HEK293 (cell line): ENCODE data around the gene MRPL19.

Source experiments
- CTCF ChIA-PET: fragments of 350-600 bp; formaldehyde crosslinking; extraction: SDS; loops from one replicate; lab custom pipeline; 2021; ENCODE audit warnings: antibody characterized with exemption; lab: Yijun Ruan, JAX
- POLR2A ChIA-PET: fragments of 300-600 bp; formaldehyde crosslinking; extraction: SDS; loops from one replicate; lab custom pipeline; 2020; ENCODE audit warnings: antibody characterized with exemption, inconsistent platforms; lab: Yijun Ruan, JAX
- H3K27ac ChIP-seq: fragments of 200-500 bp; sonication (Bioruptor generic); 2 replicates; pipeline ENCODE4 v1.5.1; 2014; ENCODE audit warnings: low read depth, low read length, control low read depth, inconsistent platforms; ENCODE audit errors: extremely low read depth
- H3K36me3 ChIP-seq, 2 experiments: fragments of 200-500 bp in 1 of 2; sonication (Bioruptor generic) in 1 of 2; 1 replicate in 1 of 2; 2 replicates in 1 of 2; pipeline ENCODE4 v1.5.1; 2014 to 2017; ENCODE audit warnings: inconsistent platforms in 2 of 2, low read length in 2 of 2; ENCODE audit not compliant: control insufficient read depth in 2 of 2, insufficient read depth in 1 of 2
- H3K4me1 ChIP-seq: fragments of 200-500 bp; sonication (Bioruptor generic); 2 replicates; pipeline ENCODE4 v1.5.1; 2014; ENCODE audit warnings: mild to moderate bottlenecking, low read length, inconsistent platforms; ENCODE audit not compliant: control insufficient read depth, insufficient read depth
- H3K4me3 ChIP-seq: 2 replicates; pipeline ENCODE4 v1.5.1; 2011; ENCODE audit warnings: low read depth, mild to moderate bottlenecking, control low read depth, low read length, moderate library complexity
- H3K9me3 ChIP-seq: fragments of 200-500 bp; sonication (Bioruptor generic); 2 replicates; pipeline ENCODE4 v1.5.1; 2014; ENCODE audit warnings: low read depth, low read length, inconsistent platforms; ENCODE audit not compliant: control insufficient read depth, insufficient read depth
- AEBP2 ChIP-seq: fragments of 450-650 bp; formaldehyde crosslinking; IDR thresholded peaks from 2 replicates; pipeline ENCODE4 v1.5.1; 2016; ENCODE audit warnings: missing biosample characterization, missing genetic modification characterization, borderline replicate concordance
- PRDM10 ChIP-seq: fragments of 450-650 bp; formaldehyde crosslinking; IDR thresholded peaks from 2 replicates; pipeline ENCODE4 v1.5.1; 2016; ENCODE audit warnings: missing biosample characterization, missing genetic modification characterization
- PRDM6 ChIP-seq: fragments of 450-650 bp; formaldehyde crosslinking; IDR thresholded peaks from 2 replicates; pipeline ENCODE4 v1.5.1; 2017; ENCODE audit warnings: missing biosample characterization, missing genetic modification characterization
- WT1 ChIP-seq: fragments of 450-650 bp; formaldehyde crosslinking; IDR thresholded peaks from 2 replicates; pipeline ENCODE4 v1.5.1; 2016; ENCODE audit warnings: missing biosample characterization, missing genetic modification characterization
- ZNF10 ChIP-seq: fragments of 450-650 bp; formaldehyde crosslinking; IDR thresholded peaks from 2 replicates; pipeline ENCODE4 v1.5.1; 2017; ENCODE audit warnings: missing biosample characterization, missing genetic modification characterization
- ZNF112 ChIP-seq: fragments of 450-650 bp; formaldehyde crosslinking; IDR thresholded peaks from 2 replicates; pipeline ENCODE4 v1.5.0; 2017; ENCODE audit warnings: missing biosample characterization, missing genetic modification characterization
- ZNF114 ChIP-seq: fragments of 450-650 bp; formaldehyde crosslinking; IDR thresholded peaks from 2 replicates; pipeline ENCODE4 v1.5.0; 2017; ENCODE audit warnings: missing biosample characterization, missing genetic modification characterization
- ZNF133 ChIP-seq: fragments of 450-650 bp; formaldehyde crosslinking; IDR thresholded peaks from 2 replicates; pipeline ENCODE4 v1.5.1; 2016; ENCODE audit warnings: missing biosample characterization, missing genetic modification characterization
- ZNF140 ChIP-seq: fragments of 450-650 bp; formaldehyde crosslinking; IDR thresholded peaks from 2 replicates; pipeline ENCODE4 v1.5.1; 2016; ENCODE audit warnings: missing biosample characterization, missing genetic modification characterization
- ZNF157 ChIP-seq: fragments of 450-650 bp; formaldehyde crosslinking; IDR thresholded peaks from 2 replicates; pipeline ENCODE4 v1.5.1; 2016; ENCODE audit warnings: missing biosample characterization, missing genetic modification characterization
- ZNF174 ChIP-seq: fragments of 450-650 bp; formaldehyde crosslinking; IDR thresholded peaks from 2 replicates; pipeline ENCODE4 v1.5.0; 2017; ENCODE audit warnings: missing biosample characterization, mild to moderate bottlenecking, missing genetic modification characterization
- ZNF239 ChIP-seq: fragments of 450-650 bp; formaldehyde crosslinking; IDR thresholded peaks from 2 replicates; pipeline ENCODE4 v1.5.1; 2016; ENCODE audit warnings: missing biosample characterization, missing genetic modification characterization
- ZNF26 ChIP-seq: fragments of 450-650 bp; formaldehyde crosslinking; IDR thresholded peaks from 2 replicates; pipeline ENCODE4 v1.5.1; 2016; ENCODE audit warnings: missing biosample characterization, missing genetic modification characterization
- ZNF404 ChIP-seq: fragments of 450-650 bp; formaldehyde crosslinking; IDR thresholded peaks from 2 replicates; pipeline ENCODE4 v1.5.1; 2017; ENCODE audit warnings: missing biosample characterization, missing genetic modification characterization
- ZNF529 ChIP-seq: fragments of 450-650 bp; formaldehyde crosslinking; IDR thresholded peaks from 2 replicates; pipeline ENCODE4 v1.5.1; 2017; ENCODE audit warnings: missing genetic modification characterization, missing biosample characterization; ENCODE audit not compliant: insufficient replicate concordance
- ZNF530 ChIP-seq: fragments of 450-650 bp; formaldehyde crosslinking; IDR thresholded peaks from 2 replicates; pipeline ENCODE4 v1.5.1; 2016; ENCODE audit warnings: low read depth, missing biosample characterization, missing genetic modification characterization
- ZNF549 ChIP-seq: fragments of 450-650 bp; IDR thresholded peaks from 2 replicates; pipeline ENCODE4 v1.5.1; 2018; ENCODE audit warnings: missing biosample characterization, missing genetic modification characterization, mild to moderate bottlenecking, inconsistent platforms, moderate library complexity
- ZNF561 ChIP-seq: fragments of 450-650 bp; IDR thresholded peaks from 2 replicates; pipeline ENCODE4 v1.5.1; 2018; ENCODE audit warnings: missing biosample characterization, missing genetic modification characterization, borderline replicate concordance
- ZNF596 ChIP-seq: fragments of 450-650 bp; IDR thresholded peaks from 2 replicates; pipeline ENCODE4 v1.5.0; 2018; ENCODE audit warnings: missing biosample characterization, mild to moderate bottlenecking, missing genetic modification characterization, moderate library complexity
- ZNF623 ChIP-seq: fragments of 450-650 bp; formaldehyde crosslinking; IDR thresholded peaks from 2 replicates; pipeline ENCODE4 v1.5.1; 2016; ENCODE audit warnings: missing biosample characterization, missing genetic modification characterization
- ZNF629 ChIP-seq: fragments of 450-650 bp; formaldehyde crosslinking; IDR thresholded peaks from 2 replicates; pipeline ENCODE4 v1.5.1; 2017; ENCODE audit warnings: missing biosample characterization, missing genetic modification characterization
- ZNF654 ChIP-seq: fragments of 450-650 bp; formaldehyde crosslinking; IDR thresholded peaks from 2 replicates; pipeline ENCODE4 v1.5.1; 2016; ENCODE audit warnings: low read depth, missing biosample characterization, missing genetic modification characterization
- ZNF658 ChIP-seq: fragments of 450-650 bp; formaldehyde crosslinking; IDR thresholded peaks from 2 replicates; pipeline ENCODE4; 2016; ENCODE audit warnings: missing biosample characterization, missing genetic modification characterization
- ZNF664 ChIP-seq: fragments of 450-650 bp; formaldehyde crosslinking; IDR thresholded peaks from 2 replicates; pipeline ENCODE4 v1.5.1; 2016; ENCODE audit warnings: missing biosample characterization, missing genetic modification characterization
- ZNF747 ChIP-seq: fragments of 450-650 bp; formaldehyde crosslinking; IDR thresholded peaks from 2 replicates; pipeline ENCODE4 v1.5.1; 2016; ENCODE audit warnings: missing biosample characterization, missing genetic modification characterization

Gene MRPL19

GRCh38 chr2:75676464-75676863 lies 29.9 kb downstream of the MRPL19 start:
- TF ChIP-seq ZNF549 (tag by site-specific recombination) (no peak), ZNF112 (tag by site-specific recombination) (no peak), ZNF629 (tag by site-specific recombination) (no peak), ZNF529 (no peak), AEBP2 (tag by site-specific recombination) (no peak), ZNF623 (tag by site-specific recombination) (no peak)

GRCh38 chr2:75679556-75679955 lies 33.0 kb downstream of the MRPL19 start:
- Histone ChIP-seq H3K4me3 (no peak overlapping the region), H3K36me3 (peaks cover 12 to 39% of the 10 kb centered on the region in 2 experiments), H3K9me3 (no peaks in the 10 kb centered on the region), H3K4me1 (no peaks in the 10 kb centered on the region), H3K27ac (no peak overlapping the region)
- TF ChIP-seq ZNF157 (tag by site-specific recombination): no peak
- TF ChIP-seq ZNF658 (tag by site-specific recombination): no peak
- TF ChIP-seq ZNF404 (tag by site-specific recombination): no peak
- no peak for TF ChIP-seq PRDM10
- TF ChIP-seq ZNF133 (tag by site-specific recombination): no peak
- no peak for TF ChIP-seq ZNF747 (tag by site-specific recombination)
- POLR2A ChIA-PET: no interaction called here
- CTCF ChIA-PET: interaction anchor here (0.6 to 3.3 kb wide), 4 partner anchors 9 to 39 kb away, joined by 3 to 45 read pairs (median 12); no protein-coding TSS in a partner anchor

More at GRCh38 chr2:75676464-75676863, 29.9 kb downstream of the MRPL19 start:
- Histone ChIP-seq H3K4me3 (no peak overlapping the region), H3K27ac (no peak overlapping the region), H3K36me3 (peaks cover 26 to 56% of the 10 kb centered on the region in 2 experiments), H3K9me3 (no peaks in the 10 kb centered on the region), H3K4me1 (no peaks in the 10 kb centered on the region)
- CTCF ChIA-PET: interaction anchor here (0.7 to 3.3 kb wide), 21 partner anchors 8 to 723 kb away, joined by 3 to 45 read pairs (median 5); partner anchors contain the start of gene MRPL19
- POLR2A ChIA-PET: interaction anchor here (0.7 kb wide), 1 partner anchor 34 kb away, joined by 3 read pairs; the partner anchor contains the start of gene GCFC2

GRCh38 chr2:75680402-75680801 lies 33.8 kb downstream of the MRPL19 start:
- ChIA-PET POLR2A (no interaction called here), CTCF (interaction anchor here (1.1 kb wide), 1 partner anchor 8 kb away, joined by 3 read pairs; no protein-coding TSS in a partner anchor)
- Histone ChIP-seq H3K9me3 (no peaks in the 10 kb centered on the region), H3K4me1 (no peaks in the 10 kb centered on the region), H3K36me3 (peaks cover 13 to 43% of the 10 kb centered on the region in 2 experiments), H3K4me3 (no peak overlapping the region), H3K27ac (no peak overlapping the region)
- TF ChIP-seq ZNF140 (tag by site-specific recombination) (no peak), ZNF26 (tag by site-specific recombination) (no peak), ZNF549 (tag by site-specific recombination) (no peak), WT1 (tag by site-specific recombination) (no peak), ZNF629 (tag by site-specific recombination) (no peak), ZNF654 (no peak), ZNF530 (tag by site-specific recombination) (no peak), ZNF561 (no peak), ZNF239 (tag by site-specific recombination) (no peak), ZNF596 (no peak), PRDM6 (tag by site-specific recombination) (no peak), ZNF114 (tag by site-specific recombination) (no peak), ZNF174 (tag by site-specific recombination) (no peak), ZNF10 (tag by site-specific recombination) (no peak), ZNF664 (no peak)
